Measurements from ENCODE around the gene NPIPA7.
"Not testable (repeated sequence)": the region's sequence is repeated elsewhere in the genome, so short reads cannot be mapped to it uniquely, and the experiment has no call there.

Gene NPIPA7

DNA sequence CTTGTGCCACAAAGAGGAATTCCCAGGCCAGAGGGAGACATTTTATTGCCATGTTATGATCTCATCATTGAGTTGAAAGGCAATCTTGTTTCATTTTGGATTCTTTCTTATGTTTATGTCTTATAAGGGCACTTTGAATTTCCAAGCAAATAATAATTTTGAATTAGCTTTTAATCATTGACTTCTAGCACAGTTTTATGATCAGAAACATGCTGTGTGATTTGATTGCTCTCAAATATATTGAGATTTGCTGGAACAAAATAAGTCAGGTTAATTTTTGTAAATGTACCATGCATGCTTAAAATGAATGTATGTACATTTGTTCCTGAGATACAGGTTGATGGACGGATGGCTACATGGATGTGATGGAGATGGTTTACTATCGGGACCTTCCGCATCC lies at the start of gene NPIPA7:
TSS of gene NPIPA7 (plus strand) at position 301 of the 400 bp plus-strand sequence. CDS start 105 bp downstream, outside the sequence.
- not testable (repeated sequence) for DNase-seq

- DNase-seq: not testable (repeated sequence)
These were observed 47.5 kb upstream of the NPIPA7 start for GRCh38 chr16:16331466-16331865.

GRCh38 chr16:16357556-16357955 lies 21.4 kb upstream of the NPIPA7 start:
- not testable (repeated sequence) for DNase-seq

- not testable (repeated sequence) for DNase-seq
These were observed 20.2 kb upstream of the NPIPA7 start for GRCh38 chr16:16358539-16359240.

- peak; percentile 10 for DNase-seq
These were observed 15.3 kb upstream of the NPIPA7 start for GRCh38 chr16:16363595-16363994.

DNA sequence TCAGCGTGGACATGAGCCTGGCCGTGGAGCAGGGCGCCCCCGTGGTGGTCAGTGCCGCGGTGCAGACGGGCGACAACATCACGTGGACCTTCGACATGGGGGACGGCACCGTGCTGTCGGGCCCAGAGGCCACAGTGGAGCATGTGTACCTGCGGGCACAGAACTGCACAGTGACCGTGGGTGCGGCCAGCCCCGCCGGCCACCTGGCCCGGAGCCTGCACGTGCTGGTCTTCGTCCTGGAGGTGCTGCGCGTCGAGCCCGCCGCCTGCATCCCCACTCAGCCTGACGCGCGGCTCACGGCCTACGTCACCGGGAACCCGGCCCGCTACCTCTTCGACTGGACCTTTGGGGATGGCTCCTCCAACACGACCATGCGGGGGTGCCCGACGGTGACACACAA lies 14.8 kb upstream of the NPIPA7 start:
- DNase-seq: not testable (repeated sequence)

- not testable (repeated sequence) for DNase-seq
These were observed 14.2 kb upstream of the NPIPA7 start for GRCh38 chr16:16364701-16365100.

- peak; percentile 12 for DNase-seq
These were observed 13.6 kb upstream of the NPIPA7 start for GRCh38 chr16:16365319-16365718.

- DNase-seq: not testable (repeated sequence)
These were observed 13.1 kb upstream of the NPIPA7 start for GRCh38 chr16:16365851-16366250.

DNA sequence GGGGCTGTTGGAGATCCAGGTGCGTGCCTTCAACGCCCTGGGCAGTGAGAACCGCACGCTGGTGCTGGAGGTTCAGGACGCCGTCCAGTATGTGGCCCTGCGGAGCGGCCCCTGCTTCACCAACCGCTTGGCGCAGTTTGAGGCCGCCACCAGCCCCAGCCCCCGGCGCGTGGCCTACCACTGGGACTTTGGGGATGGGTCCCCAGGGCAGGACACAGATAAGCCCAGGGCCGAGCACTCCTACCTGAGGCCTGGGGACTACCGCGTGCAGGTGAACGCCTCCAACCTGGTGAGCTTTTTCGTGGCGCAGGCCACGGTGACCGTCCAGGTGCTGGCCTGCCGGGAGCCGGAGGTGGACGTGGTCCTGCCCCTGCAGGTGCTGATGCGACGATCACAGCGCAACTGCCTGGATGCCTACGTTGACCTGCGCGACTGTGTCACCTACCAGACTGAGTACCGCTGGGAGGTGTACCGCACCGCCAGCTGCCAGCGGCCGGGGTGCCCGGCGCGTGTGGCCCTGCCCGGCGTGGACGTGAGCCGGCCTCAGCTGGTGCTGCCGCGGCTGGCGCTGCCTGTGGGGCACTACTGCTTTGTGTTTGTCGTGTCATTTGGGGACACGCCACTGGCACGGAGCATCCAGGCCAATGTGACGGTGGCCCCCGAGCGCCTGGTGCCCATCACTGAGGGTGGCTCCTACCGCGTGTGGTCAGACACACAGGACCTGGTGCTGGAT lies 12.2 kb upstream of the NPIPA7 start:
- DNase-seq: not testable (repeated sequence)

- DNase-seq: not testable (repeated sequence)
These were observed 11.7 kb upstream of the NPIPA7 start for GRCh38 chr16:16367285-16367628.

DNA sequence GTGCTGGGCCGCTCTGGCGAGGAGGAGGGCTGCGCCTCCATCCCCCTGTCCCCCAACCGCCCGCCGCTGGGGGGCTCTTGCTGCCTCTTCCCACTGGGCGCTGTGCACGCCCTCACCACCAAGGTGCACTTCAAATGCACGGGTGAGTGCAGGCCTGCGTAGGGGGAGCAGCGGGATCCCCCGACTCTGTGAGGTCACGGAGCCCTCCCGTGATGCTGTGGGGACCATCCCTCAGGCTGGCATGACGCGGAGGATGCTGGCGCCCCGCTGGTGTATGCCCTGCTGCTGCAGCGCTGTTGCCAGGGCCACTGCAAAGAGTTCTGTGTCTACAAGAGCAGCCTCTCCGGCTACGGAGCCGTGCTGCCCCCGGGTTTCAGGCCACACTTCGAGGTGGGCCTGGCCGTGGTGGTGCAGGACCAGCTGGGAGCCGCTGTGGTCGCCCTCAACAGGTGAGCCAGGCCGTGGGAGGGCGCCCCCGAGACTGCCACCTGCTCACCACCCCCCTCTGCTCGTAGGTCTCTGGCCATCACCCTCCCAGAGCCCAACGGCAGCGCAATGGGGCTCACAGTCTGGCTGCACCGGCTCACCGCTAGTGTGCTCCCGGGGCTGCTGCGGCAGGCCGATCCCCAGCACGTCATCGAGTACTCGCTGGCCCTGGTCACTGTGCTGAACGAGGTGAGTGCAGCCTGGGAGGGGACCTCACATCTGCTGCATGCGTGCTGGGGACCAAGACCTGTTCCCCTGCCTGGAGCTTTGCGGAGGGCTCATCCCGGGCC lies 9.7 kb upstream of the NPIPA7 start:
- peak; percentile 24 for DNase-seq

DNA sequence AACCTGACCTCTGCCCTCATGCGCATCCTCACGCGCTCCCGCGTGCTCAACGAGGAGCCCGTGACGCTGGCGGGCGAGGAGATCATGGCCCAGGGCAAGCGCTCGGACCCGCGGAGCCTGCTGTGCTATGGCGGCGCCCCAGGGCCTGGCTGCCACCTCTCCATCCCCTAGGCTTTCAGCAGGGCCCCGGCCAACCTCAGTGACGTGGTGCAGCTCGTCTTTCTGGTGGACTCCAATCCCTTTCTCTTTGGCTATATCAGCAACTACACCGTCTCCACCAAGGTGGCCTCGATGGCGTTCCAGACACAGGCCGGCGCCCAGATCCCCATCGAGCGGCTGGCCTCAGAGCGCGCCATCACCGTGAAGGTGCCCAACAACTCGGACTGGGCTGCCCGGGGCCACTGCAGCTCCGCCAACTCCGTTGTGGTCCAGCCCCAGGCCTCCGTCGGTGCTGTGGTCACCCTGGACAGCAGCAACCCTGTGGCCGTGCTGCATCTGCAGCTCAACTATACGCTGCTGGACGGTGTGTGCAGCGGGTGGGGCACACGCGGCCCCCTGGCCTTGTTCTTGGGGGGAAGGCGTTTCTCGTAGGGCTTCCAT lies 7.7 kb upstream of the NPIPA7 start:
- not testable (repeated sequence) for DNase-seq

DNA sequence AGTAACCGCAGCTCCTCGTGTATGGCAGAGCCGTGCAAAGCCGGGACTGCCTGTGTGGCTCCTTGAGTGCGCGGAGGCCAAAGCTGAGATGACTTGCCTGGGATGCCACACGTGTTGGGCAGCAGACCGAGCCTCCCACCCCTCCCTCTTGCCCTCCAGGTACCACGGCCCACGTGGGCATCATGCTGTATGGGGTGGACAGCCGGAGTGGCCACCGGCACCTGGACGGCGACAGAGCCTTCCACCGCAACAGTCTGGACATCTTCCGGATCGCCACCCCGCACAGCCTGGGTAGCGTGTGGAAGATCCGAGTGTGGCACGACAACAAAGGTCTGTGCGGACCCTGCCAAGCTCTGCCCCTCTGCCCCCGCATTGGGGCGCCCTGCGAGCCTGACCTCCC lies 4.7 kb upstream of the NPIPA7 start:
- DNase-seq: not testable (repeated sequence)

GRCh38 chr16:16399685-16400084 lies 20.7 kb downstream of the NPIPA7 start:
- not testable (repeated sequence) for DNase-seq

- not testable (repeated sequence) for DNase-seq
These were observed 23.4 kb downstream of the NPIPA7 start for GRCh38 chr16:16402333-16402732.

- DNase-seq: not testable (repeated sequence)
These were observed 25.3 kb downstream of the NPIPA7 start for GRCh38 chr16:16404283-16404682.

- DNase-seq: not testable (repeated sequence)
These were observed 26.5 kb downstream of the NPIPA7 start for GRCh38 chr16:16405421-16405820.

- DNase-seq: not testable (repeated sequence)
These were observed 29.5 kb downstream of the NPIPA7 start for GRCh38 chr16:16408430-16408829.

- not testable (repeated sequence) for DNase-seq
These were observed 34.8 kb downstream of the NPIPA7 start for GRCh38 chr16:16413773-16414172.

DNA sequence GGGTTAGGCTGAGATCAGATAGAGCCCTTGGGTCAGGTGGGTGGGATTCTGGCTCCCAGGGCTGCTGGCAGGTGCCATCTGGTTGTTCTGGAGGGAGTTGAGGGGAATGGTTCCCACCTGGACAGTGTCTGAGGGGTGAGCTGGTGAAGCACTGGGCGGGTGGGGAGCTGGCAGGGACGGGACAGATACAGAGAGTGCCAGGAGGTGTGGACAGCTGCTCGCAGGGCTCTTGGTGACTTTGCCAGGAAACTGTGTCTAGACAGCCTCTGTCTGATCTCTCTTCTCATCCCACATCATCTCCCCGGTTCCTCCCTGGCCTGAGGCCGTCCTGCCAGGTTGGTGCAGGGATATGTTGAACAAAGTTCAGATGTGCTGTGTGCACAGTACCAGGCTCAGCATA lies 38.1 kb downstream of the NPIPA7 start:
- not testable (repeated sequence) for DNase-seq

GRCh38 chr16:16417914-16418544 lies 39.1 kb downstream of the NPIPA7 start:
- not testable (repeated sequence) for DNase-seq
